HepG2 (cell line): ENCODE results near the gene ANKRD34C. TPM values are rescaled to one million over a fixed set of nuclear protein-coding genes. Genes with fewer than 3 reads are reported as not detected.

Source experiments
- ATAC-seq: fragments of 200-7000 bp; cut with Tn5 transposase; 3 replicates; pipeline ENCODE4 v1.9.1; 2020; ENCODE audit warnings: mild to moderate bottlenecking, moderate library complexity
- BruUV-seq: library from RNA; stranded (reverse); fragments of 400-500 nt; replicated peaks from 2 replicates; lab custom pipeline; 2021; lab: Mats Ljungman, UMichigan
- CTCF ChIA-PET: fragments of 300-600 bp; formaldehyde crosslinking; extraction: SDS; loops from one replicate; lab custom pipeline; 2021; ENCODE audit warnings: low total read pairs, inconsistent platforms, low intra/inter-chr PET ratio; lab: Yijun Ruan, JAX
- POLR2A ChIA-PET: fragments of 350-600 bp; sonication (Branson Sonifier 250); formaldehyde crosslinking; loops from one replicate; lab custom pipeline; 2020; ENCODE audit warnings: antibody characterized with exemption, inconsistent platforms; lab: Yijun Ruan, JAX
- DNase-seq: peaks from one replicate; pipeline ENCODE4 v3.0.0-alpha.2; 2015; ENCODE audit warnings: low spot score
- FAIRE-seq: peaks from 3 replicates; lab custom pipeline; 2011; peaks lifted over from hg19 to GRCh38; lab: Jason Lieb, UNC
- H2AFZ ChIP-seq: one replicate; pipeline ENCODE4 v1.6.1; 2011; ENCODE audit warnings: low read length, inconsistent platforms
- H3K27ac ChIP-seq: fragments of 300-600 bp; 3 replicates; pipeline ENCODE4 v1.8.0; 2011; ENCODE audit warnings: mixed run types, mild to moderate bottlenecking, mixed read lengths, low read length, inconsistent platforms; ENCODE audit not compliant: insufficient read depth; ENCODE audit errors: extremely low read length
- H3K27me3 ChIP-seq, 2 experiments: fragments of 200-600 bp in 1 of 2; 2 replicates in 1 of 2; 3 replicates in 1 of 2; pipeline versions ENCODE4 v1.6.0 to v1.8.0; 2011; ENCODE audit warnings: low read length in 2 of 2, mild to moderate bottlenecking in 2 of 2, moderate library complexity in 2 of 2, inconsistent platforms in 1 of 2; ENCODE audit not compliant: insufficient read depth in 2 of 2, control insufficient read depth in 1 of 2
- H3K36me3 ChIP-seq, 2 experiments: fragments of 200-600 bp in 1 of 2; replicated peaks in 1 of 2; 2 replicates in 1 of 2; 3 replicates in 1 of 2; pipeline versions ENCODE4 v1.5.1 to v1.8.0; 2011; ENCODE audit warnings: low read length in 2 of 2, inconsistent platforms in 1 of 2; ENCODE audit not compliant: insufficient read depth in 2 of 2, control insufficient read depth in 1 of 2
- H3K4me1 ChIP-seq: 2 replicates; pipeline ENCODE4 v1.5.1; 2012; ENCODE audit warnings: low read length, inconsistent platforms; ENCODE audit not compliant: insufficient read depth
- H3K4me2 ChIP-seq: 2 replicates; pipeline ENCODE4 v1.6.0; 2011; ENCODE audit warnings: low read depth, low read length, inconsistent platforms
- H3K4me3 ChIP-seq, 3 experiments: fragments of 200-600 bp in 1 of 3; sonication (generic), shearing (Covaris generic) in 1 of 3; replicated peaks in 1 of 3; 2 replicates each; pipeline ENCODE4 v1.5.1; 2011 to 2016; ENCODE audit warnings: low read length in 3 of 3, inconsistent platforms in 2 of 3, low read depth in 2 of 3, mild to moderate bottlenecking in 2 of 3, control low read depth in 1 of 3, mixed read lengths in 1 of 3; ENCODE audit not compliant: insufficient read depth in 1 of 3
- H3K79me2 ChIP-seq: one replicate; pipeline ENCODE4 v1.6.1; 2011; ENCODE audit warnings: low read length, inconsistent platforms; ENCODE audit not compliant: insufficient read depth
- H3K9ac ChIP-seq: 2 replicates; pipeline ENCODE4 v1.6.0; 2011; ENCODE audit warnings: mild to moderate bottlenecking, low read depth, low read length, inconsistent platforms; ENCODE audit not compliant: insufficient read depth
- H3K9me3 ChIP-seq: 2 replicates; pipeline ENCODE4 v1.5.1; 2012; ENCODE audit warnings: mild to moderate bottlenecking, low read length
- H4K20me1 ChIP-seq: 2 replicates; pipeline ENCODE4 v1.6.0; 2011; ENCODE audit warnings: inconsistent platforms, mild to moderate bottlenecking, low read length, moderate library complexity; ENCODE audit not compliant: insufficient read depth
- AHR ChIP-seq: IDR thresholded peaks from 2 replicates; pipeline ENCODE4 v1.6.1; 2018; ENCODE audit warnings: missing genetic modification reagents, missing compliant biosample characterization
- ASH2L ChIP-seq: fragments of 300-600, 200-600 bp; sonication (generic); IDR thresholded peaks from 2 replicates; pipeline ENCODE4 v1.7.0; 2017; ENCODE audit warnings: low read depth, mild to moderate bottlenecking, moderate library complexity, mixed read lengths, low read length; ENCODE audit not compliant: insufficient read length
- GPN1 ChIP-seq: sonication (generic); formaldehyde crosslinking; IDR thresholded peaks from 2 replicates; pipeline ENCODE4 v1.5.1; 2020; ENCODE audit warnings: missing genetic modification reagents, borderline replicate concordance
- KLF15 ChIP-seq: sonication (generic); formaldehyde crosslinking; IDR thresholded peaks from 2 replicates; pipeline ENCODE4 v1.8.1; 2023; ENCODE audit warnings: borderline replicate concordance, mild to moderate bottlenecking, inconsistent platforms, missing genetic modification reagents, mixed read lengths
- REL ChIP-seq: sonication (generic); formaldehyde crosslinking; conservative IDR thresholded peaks from 2 replicates; pipeline ENCODE4 v1.8.0; 2022; ENCODE audit warnings: mild to moderate bottlenecking, missing genetic modification reagents, moderate library complexity
- TBP ChIP-seq: sonication (generic); formaldehyde crosslinking; IDR thresholded peaks from 2 replicates; pipeline ENCODE4 v1.5.0; 2020; ENCODE audit warnings: missing genetic modification reagents
- ZBTB21 ChIP-seq: sonication (generic); formaldehyde crosslinking; IDR thresholded peaks from 2 replicates; pipeline ENCODE4 v1.4.0; 2020; ENCODE audit warnings: missing genetic modification reagents
- ZNF234 ChIP-seq: sonication (generic); formaldehyde crosslinking; conservative IDR thresholded peaks from 2 replicates; pipeline ENCODE4 v1.5.1; 2020; ENCODE audit warnings: mild to moderate bottlenecking, missing genetic modification reagents
- ZNF713 ChIP-seq: sonication (generic); formaldehyde crosslinking; IDR thresholded peaks from 2 replicates; pipeline ENCODE4 v1.4.0; 2020; ENCODE audit warnings: mild to moderate bottlenecking, missing genetic modification reagents
- ZNF850 ChIP-seq: sonication (generic); formaldehyde crosslinking; conservative IDR thresholded peaks from 2 replicates; pipeline ENCODE4 v1.9.0; 2021; ENCODE audit warnings: mild to moderate bottlenecking, missing genetic modification reagents
- WGBS: methylation state at CpG from one replicate; pipeline ENCODE4 v1.1.6; 2017; ENCODE audit warnings: low lambda C conversion rate; 5-methylcytosine and 5-hydroxymethylcytosine counted together
- in situ Hi-C: cut with HindIII; loops from 2 replicates; pipeline ENCODE4 v1.10.0; 2017; ENCODE audit warnings: low pct_unique_long_range_greater_than_20kb; ENCODE audit not compliant: extremely low pct_ligation_motif_present
- intact Hi-C: fragments of 100-400 bp; cut with micrococcal nuclease; formaldehyde crosslinking; loops from one replicate; pipeline ENCODE4 v1.10.0; 2022; ENCODE audit not compliant: unreplicated experiment
- polyA plus RNA-seq, 8 experiments: library from polyadenylated mRNA; depleted of rRNA in 3 of 8; stranded (reverse) in 7 of 8; unstranded in 1 of 8; fragments of >200 nt; fragmentation: Illumina TruSeq in 4 of 8; extraction: Trizol in 4 of 8; gene quantifications; 2 replicates each; pipeline versions ENCODE4 v1.2.1 to v1.2.3, GENCODE V29; 2011 to 2016; ENCODE audit warnings: low read depth in 4 of 8, missing spikeins in 1 of 8, mixed read lengths in 1 of 8; ENCODE audit not compliant: insufficient read depth in 1 of 8
- total RNA-seq, 5 experiments: library from RNA; depleted of rRNA; stranded (reverse); fragments of >200 nt; fragmentation: Illumina TruSeq; extraction: Trizol; gene quantifications; 2 replicates each; pipeline ENCODE4 v1.2.3, GENCODE V29; 2016; ENCODE audit warnings: low read depth in 1 of 5
- TF ChIP-seq, protein P1 (sequence below): sonication (generic); formaldehyde crosslinking; IDR thresholded peaks from 2 replicates; pipeline ENCODE4 v1.9.0; 2021; ENCODE audit warnings: mild to moderate bottlenecking, missing genetic modification reagents
- TF ChIP-seq, protein P2 (sequence below): fragments of 450-650 bp; IDR thresholded peaks from 2 replicates; pipeline ENCODE4 v1.6.1; 2017
- TF ChIP-seq, protein P3 (sequence below): sonication (generic); formaldehyde crosslinking; IDR thresholded peaks from 2 replicates; pipeline ENCODE4 v1.5.0; 2020; ENCODE audit warnings: missing genetic modification reagents, mild to moderate bottlenecking, borderline replicate concordance
- TF ChIP-seq, protein P4 (sequence below): sonication (generic); formaldehyde crosslinking; IDR thresholded peaks from 2 replicates; pipeline ENCODE4 v1.4.0; 2020; ENCODE audit warnings: mild to moderate bottlenecking, low read depth, missing genetic modification reagents

The ANKRD34C gene
- total and polyA plus RNA-seq, 2 of the 13 experiments (the other 11 are each of a cell fraction or from before 2014, with no cell fraction given) = not detected

DNA sequence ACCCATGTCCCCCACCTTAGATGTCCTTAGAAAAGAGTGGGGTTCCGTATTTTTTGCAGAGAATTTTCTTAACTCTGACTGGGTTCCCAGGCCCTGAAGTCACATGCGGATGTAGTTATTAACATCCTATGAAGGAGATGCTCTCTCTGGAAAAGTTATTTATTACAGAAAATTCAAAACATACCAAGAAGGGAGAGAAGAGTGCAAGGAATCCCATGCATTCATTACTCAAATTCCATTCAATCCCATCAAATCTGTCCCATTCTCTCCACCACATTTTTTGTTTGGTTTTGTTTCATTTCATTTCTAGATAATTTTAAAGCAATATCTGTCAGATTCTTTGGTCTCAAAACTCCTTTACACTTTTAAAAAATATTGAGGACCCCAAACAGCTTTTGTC is 34.3 kb upstream of the ANKRD34C start (continued):
- TF ChIP-seq, protein P1, sequence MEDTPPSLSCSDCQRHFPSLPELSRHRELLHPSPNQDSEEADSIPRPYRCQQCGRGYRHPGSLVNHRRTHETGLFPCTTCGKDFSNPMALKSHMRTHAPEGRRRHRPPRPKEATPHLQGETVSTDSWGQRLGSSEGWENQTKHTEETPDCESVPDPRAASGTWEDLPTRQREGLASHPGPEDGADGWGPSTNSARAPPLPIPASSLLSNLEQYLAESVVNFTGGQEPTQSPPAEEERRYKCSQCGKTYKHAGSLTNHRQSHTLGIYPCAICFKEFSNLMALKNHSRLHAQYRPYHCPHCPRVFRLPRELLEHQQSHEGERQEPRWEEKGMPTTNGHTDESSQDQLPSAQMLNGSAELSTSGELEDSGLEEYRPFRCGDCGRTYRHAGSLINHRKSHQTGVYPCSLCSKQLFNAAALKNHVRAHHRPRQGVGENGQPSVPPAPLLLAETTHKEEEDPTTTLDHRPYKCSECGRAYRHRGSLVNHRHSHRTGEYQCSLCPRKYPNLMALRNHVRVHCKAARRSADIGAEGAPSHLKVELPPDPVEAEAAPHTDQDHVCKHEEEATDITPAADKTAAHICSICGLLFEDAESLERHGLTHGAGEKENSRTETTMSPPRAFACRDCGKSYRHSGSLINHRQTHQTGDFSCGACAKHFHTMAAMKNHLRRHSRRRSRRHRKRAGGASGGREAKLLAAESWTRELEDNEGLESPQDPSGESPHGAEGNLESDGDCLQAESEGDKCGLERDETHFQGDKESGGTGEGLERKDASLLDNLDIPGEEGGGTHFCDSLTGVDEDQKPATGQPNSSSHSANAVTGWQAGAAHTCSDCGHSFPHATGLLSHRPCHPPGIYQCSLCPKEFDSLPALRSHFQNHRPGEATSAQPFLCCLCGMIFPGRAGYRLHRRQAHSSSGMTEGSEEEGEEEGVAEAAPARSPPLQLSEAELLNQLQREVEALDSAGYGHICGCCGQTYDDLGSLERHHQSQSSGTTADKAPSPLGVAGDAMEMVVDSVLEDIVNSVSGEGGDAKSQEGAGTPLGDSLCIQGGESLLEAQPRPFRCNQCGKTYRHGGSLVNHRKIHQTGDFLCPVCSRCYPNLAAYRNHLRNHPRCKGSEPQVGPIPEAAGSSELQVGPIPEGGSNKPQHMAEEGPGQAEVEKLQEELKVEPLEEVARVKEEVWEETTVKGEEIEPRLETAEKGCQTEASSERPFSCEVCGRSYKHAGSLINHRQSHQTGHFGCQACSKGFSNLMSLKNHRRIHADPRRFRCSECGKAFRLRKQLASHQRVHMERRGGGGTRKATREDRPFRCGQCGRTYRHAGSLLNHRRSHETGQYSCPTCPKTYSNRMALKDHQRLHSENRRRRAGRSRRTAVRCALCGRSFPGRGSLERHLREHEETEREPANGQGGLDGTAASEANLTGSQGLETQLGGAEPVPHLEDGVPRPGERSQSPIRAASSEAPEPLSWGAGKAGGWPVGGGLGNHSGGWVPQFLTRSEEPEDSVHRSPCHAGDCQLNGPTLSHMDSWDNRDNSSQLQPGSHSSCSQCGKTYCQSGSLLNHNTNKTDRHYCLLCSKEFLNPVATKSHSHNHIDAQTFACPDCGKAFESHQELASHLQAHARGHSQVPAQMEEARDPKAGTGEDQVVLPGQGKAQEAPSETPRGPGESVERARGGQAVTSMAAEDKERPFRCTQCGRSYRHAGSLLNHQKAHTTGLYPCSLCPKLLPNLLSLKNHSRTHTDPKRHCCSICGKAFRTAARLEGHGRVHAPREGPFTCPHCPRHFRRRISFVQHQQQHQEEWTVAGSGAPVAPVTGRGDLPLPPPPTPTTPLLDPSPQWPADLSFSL (CRISPR knock-in tag) = no peak
- TF ChIP-seq, protein P2, sequence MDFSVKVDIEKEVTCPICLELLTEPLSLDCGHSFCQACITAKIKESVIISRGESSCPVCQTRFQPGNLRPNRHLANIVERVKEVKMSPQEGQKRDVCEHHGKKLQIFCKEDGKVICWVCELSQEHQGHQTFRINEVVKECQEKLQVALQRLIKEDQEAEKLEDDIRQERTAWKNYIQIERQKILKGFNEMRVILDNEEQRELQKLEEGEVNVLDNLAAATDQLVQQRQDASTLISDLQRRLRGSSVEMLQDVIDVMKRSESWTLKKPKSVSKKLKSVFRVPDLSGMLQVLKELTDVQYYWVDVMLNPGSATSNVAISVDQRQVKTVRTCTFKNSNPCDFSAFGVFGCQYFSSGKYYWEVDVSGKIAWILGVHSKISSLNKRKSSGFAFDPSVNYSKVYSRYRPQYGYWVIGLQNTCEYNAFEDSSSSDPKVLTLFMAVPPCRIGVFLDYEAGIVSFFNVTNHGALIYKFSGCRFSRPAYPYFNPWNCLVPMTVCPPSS = no peak
- TF ChIP-seq GPN1 (CRISPR knock-in tag) = no peak
- TF ChIP-seq ZNF850 (CRISPR knock-in tag) = no peak
- TF ChIP-seq, all 625 proteins: peak for 0

DNA sequence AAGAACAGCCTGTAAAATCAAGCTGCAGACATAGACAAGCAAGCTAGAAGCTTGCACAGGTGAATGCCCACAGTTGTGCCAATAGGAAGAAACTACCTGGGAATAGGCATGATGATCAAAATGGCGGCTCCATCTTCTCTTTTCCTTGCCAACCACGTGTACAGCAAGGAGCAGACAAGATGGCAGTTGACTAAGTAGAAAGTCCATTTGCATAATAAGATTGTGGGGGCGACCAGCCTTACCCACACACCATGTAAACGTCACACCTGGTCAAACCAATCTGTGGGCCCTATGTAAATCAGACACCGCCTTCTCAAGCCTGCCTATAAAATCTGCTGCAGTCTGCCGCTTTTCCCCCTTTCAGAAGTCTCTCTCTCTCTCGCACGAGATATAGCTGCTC is 25.1 kb upstream of the ANKRD34C start:
- Histone ChIP-seq H3K9ac (no peak overlapping the region), H3K4me2 (no peak overlapping the region), H3K27me3 (no peaks in the 10 kb centered on the region; a peak in 1 of 5 replicates), H3K9me3 (no peaks in the 10 kb centered on the region; the same call in 1 of the 2 replicates), H3K4me3 (no peak overlapping the region), H3K27ac (no peak overlapping the region), H2AFZ (no peak overlapping the region), H3K36me3 (no peaks in the 10 kb centered on the region), H3K4me1 (no peaks in the 10 kb centered on the region), H3K79me2 (no peaks in the 10 kb centered on the region), H4K20me1 (no peaks in the 10 kb centered on the region)
- DNase-seq (no peak), ATAC-seq (no peak), FAIRE-seq (no peak)
- 28% methylated on average over 8 of the region's 8 CpGs for WGBS
- no TSS peak for BruUV-seq
- in situ Hi-C loops (no loop called here), intact Hi-C loops (no loop called here)
- POLR2A ChIA-PET = no interaction called here
- CTCF ChIA-PET = no interaction called here
- TF ChIP-seq KLF15 (CRISPR knock-in tag) (no peak), REL (CRISPR knock-in tag) (no peak), AHR (CRISPR knock-in tag) (no peak), ZBTB21 (CRISPR knock-in tag) (no peak), ZNF234 (CRISPR knock-in tag) (no peak), ASH2L (no peak), ZNF713 (no peak), TBP (CRISPR knock-in tag) (no peak)
- TF ChIP-seq, protein P3, sequence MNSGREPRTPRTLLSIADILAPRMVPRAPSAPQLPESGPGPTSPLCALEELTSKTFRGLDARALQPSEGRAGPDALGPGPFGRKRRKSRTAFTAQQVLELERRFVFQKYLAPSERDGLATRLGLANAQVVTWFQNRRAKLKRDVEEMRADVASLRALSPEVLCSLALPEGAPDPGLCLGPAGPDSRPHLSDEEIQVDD = no peak
- TF ChIP-seq, protein P4, sequence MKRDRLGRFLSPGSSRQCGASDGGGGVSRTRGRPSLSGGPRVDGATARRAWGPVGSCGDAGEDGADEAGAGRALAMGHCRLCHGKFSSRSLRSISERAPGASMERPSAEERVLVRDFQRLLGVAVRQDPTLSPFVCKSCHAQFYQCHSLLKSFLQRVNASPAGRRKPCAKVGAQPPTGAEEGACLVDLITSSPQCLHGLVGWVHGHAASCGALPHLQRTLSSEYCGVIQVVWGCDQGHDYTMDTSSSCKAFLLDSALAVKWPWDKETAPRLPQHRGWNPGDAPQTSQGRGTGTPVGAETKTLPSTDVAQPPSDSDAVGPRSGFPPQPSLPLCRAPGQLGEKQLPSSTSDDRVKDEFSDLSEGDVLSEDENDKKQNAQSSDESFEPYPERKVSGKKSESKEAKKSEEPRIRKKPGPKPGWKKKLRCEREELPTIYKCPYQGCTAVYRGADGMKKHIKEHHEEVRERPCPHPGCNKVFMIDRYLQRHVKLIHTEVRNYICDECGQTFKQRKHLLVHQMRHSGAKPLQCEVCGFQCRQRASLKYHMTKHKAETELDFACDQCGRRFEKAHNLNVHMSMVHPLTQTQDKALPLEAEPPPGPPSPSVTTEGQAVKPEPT (CRISPR knock-in tag) = no peak
